HepG2 (cell line): ENCODE results near the gene TCF25. TPM values are rescaled to one million over a fixed set of nuclear protein-coding genes. Genes with fewer than 3 reads are reported as not detected.
A peak's percentile ranks its signal among the peaks of the same experiment; 100 is the strongest.

Experiments used
- ATAC-seq: fragments of 200-7000 bp; cut with Tn5 transposase; 3 replicates; pipeline ENCODE4 v1.9.1; 2020; ENCODE audit warnings: mild to moderate bottlenecking, moderate library complexity
- Bru-seq: library from RNA; stranded (reverse); fragments of 400-500 nt; gene quantifications from one replicate; lab custom pipeline; 2021; lab: Mats Ljungman, UMichigan
- BruChase-seq, 2 experiments: library from RNA; stranded (reverse); fragments of 400-500 nt; gene quantifications; one replicate each; lab custom pipeline; 2021; lab: Mats Ljungman, UMichigan
- BruUV-seq: library from RNA; stranded (reverse); fragments of 400-500 nt; replicated peaks from 2 replicates; lab custom pipeline; 2021; lab: Mats Ljungman, UMichigan
- CTCF ChIA-PET: fragments of 300-600 bp; formaldehyde crosslinking; extraction: SDS; loops from one replicate; lab custom pipeline; 2021; ENCODE audit warnings: low total read pairs, inconsistent platforms, low intra/inter-chr PET ratio; lab: Yijun Ruan, JAX
- POLR2A ChIA-PET: fragments of 350-600 bp; sonication (Branson Sonifier 250); formaldehyde crosslinking; loops from one replicate; lab custom pipeline; 2020; ENCODE audit warnings: antibody characterized with exemption, inconsistent platforms; lab: Yijun Ruan, JAX
- DNase-seq: peaks from one replicate; pipeline ENCODE4 v3.0.0-alpha.2; 2015; ENCODE audit warnings: low spot score
- FAIRE-seq: peaks from 3 replicates; lab custom pipeline; 2011; peaks lifted over from hg19 to GRCh38; lab: Jason Lieb, UNC
- H2AFZ ChIP-seq: one replicate; pipeline ENCODE4 v1.6.1; 2011; ENCODE audit warnings: low read length, inconsistent platforms
- H3K27ac ChIP-seq: fragments of 300-600 bp; 3 replicates; pipeline ENCODE4 v1.8.0; 2011; ENCODE audit warnings: mixed run types, mild to moderate bottlenecking, mixed read lengths, low read length, inconsistent platforms; ENCODE audit not compliant: insufficient read depth; ENCODE audit errors: extremely low read length
- H3K27me3 ChIP-seq, 2 experiments: fragments of 200-600 bp in 1 of 2; 2 replicates in 1 of 2; 3 replicates in 1 of 2; pipeline versions ENCODE4 v1.6.0 to v1.8.0; 2011; ENCODE audit warnings: low read length in 2 of 2, mild to moderate bottlenecking in 2 of 2, moderate library complexity in 2 of 2, inconsistent platforms in 1 of 2; ENCODE audit not compliant: insufficient read depth in 2 of 2, control insufficient read depth in 1 of 2
- H3K36me3 ChIP-seq, 2 experiments: fragments of 200-600 bp in 1 of 2; replicated peaks in 1 of 2; 2 replicates in 1 of 2; 3 replicates in 1 of 2; pipeline versions ENCODE4 v1.5.1 to v1.8.0; 2011; ENCODE audit warnings: low read length in 2 of 2, inconsistent platforms in 1 of 2; ENCODE audit not compliant: insufficient read depth in 2 of 2, control insufficient read depth in 1 of 2
- H3K4me1 ChIP-seq: 2 replicates; pipeline ENCODE4 v1.5.1; 2012; ENCODE audit warnings: low read length, inconsistent platforms; ENCODE audit not compliant: insufficient read depth
- H3K4me2 ChIP-seq: 2 replicates; pipeline ENCODE4 v1.6.0; 2011; ENCODE audit warnings: low read depth, low read length, inconsistent platforms
- H3K4me3 ChIP-seq, 3 experiments: fragments of 200-600 bp in 1 of 3; sonication (generic), shearing (Covaris generic) in 1 of 3; replicated peaks in 1 of 3; 2 replicates each; pipeline ENCODE4 v1.5.1; 2011 to 2016; ENCODE audit warnings: low read length in 3 of 3, inconsistent platforms in 2 of 3, low read depth in 2 of 3, mild to moderate bottlenecking in 2 of 3, control low read depth in 1 of 3, mixed read lengths in 1 of 3; ENCODE audit not compliant: insufficient read depth in 1 of 3
- H3K79me2 ChIP-seq: one replicate; pipeline ENCODE4 v1.6.1; 2011; ENCODE audit warnings: low read length, inconsistent platforms; ENCODE audit not compliant: insufficient read depth
- H3K9ac ChIP-seq: 2 replicates; pipeline ENCODE4 v1.6.0; 2011; ENCODE audit warnings: mild to moderate bottlenecking, low read depth, low read length, inconsistent platforms; ENCODE audit not compliant: insufficient read depth
- H3K9me3 ChIP-seq: 2 replicates; pipeline ENCODE4 v1.5.1; 2012; ENCODE audit warnings: mild to moderate bottlenecking, low read length
- H4K20me1 ChIP-seq: 2 replicates; pipeline ENCODE4 v1.6.0; 2011; ENCODE audit warnings: inconsistent platforms, mild to moderate bottlenecking, low read length, moderate library complexity; ENCODE audit not compliant: insufficient read depth
- CCAR2 ChIP-seq: fragments of 200-400 bp; formaldehyde crosslinking; optimal IDR thresholded peaks from 2 replicates; pipeline ENCODE3; 2018; ENCODE audit warnings: low read depth, mild to moderate bottlenecking, low read length, moderate library complexity
- CEBPB ChIP-seq: IDR thresholded peaks from 2 replicates; pipeline ENCODE4 v1.6.1; 2011; ENCODE audit warnings: low read depth, low read length, improper control_type of control experiment, borderline replicate concordance
- GLMP ChIP-seq: sonication (generic); formaldehyde crosslinking; IDR thresholded peaks from 2 replicates; pipeline ENCODE4 v1.9.0; 2021; ENCODE audit warnings: missing genetic modification reagents, mild to moderate bottlenecking, borderline replicate concordance
- MED8 ChIP-seq: sonication (generic); formaldehyde crosslinking; IDR thresholded peaks from 2 replicates; pipeline ENCODE4 v1.8.1; 2023; ENCODE audit warnings: mild to moderate bottlenecking, missing genetic modification reagents; ENCODE audit not compliant: insufficient replicate concordance
- MTF1 ChIP-seq: sonication (generic); formaldehyde crosslinking; IDR thresholded peaks from 2 replicates; pipeline ENCODE4 v1.5.0; 2020; ENCODE audit warnings: missing genetic modification reagents
- RNF2 ChIP-seq: fragments of 450-650 bp; conservative IDR thresholded peaks from 2 replicates; pipeline ENCODE4 v1.6.1; 2016; ENCODE audit warnings: low read depth
- SMAD9 ChIP-seq: sonication (generic); formaldehyde crosslinking; IDR thresholded peaks from 2 replicates; pipeline ENCODE4 v1.5.1; 2020; ENCODE audit warnings: mild to moderate bottlenecking, missing genetic modification reagents
- XBP1 ChIP-seq: sonication (generic); formaldehyde crosslinking; IDR thresholded peaks from 2 replicates; pipeline ENCODE4 v1.5.0; 2020; ENCODE audit warnings: missing genetic modification reagents
- ZBTB39 ChIP-seq: sonication (generic); formaldehyde crosslinking; IDR thresholded peaks from 2 replicates; pipeline ENCODE4 v1.5.0; 2020; ENCODE audit warnings: missing genetic modification reagents
- ZFP82 ChIP-seq: sonication (generic); formaldehyde crosslinking; IDR thresholded peaks from 2 replicates; pipeline ENCODE4 v1.5.1; 2020; ENCODE audit warnings: mild to moderate bottlenecking, missing genetic modification reagents, borderline replicate concordance
- ZNF101 ChIP-seq: sonication (generic); formaldehyde crosslinking; IDR thresholded peaks from 2 replicates; pipeline ENCODE4 v1.4.0; 2020; ENCODE audit warnings: mild to moderate bottlenecking, low read depth, missing genetic modification reagents, borderline replicate concordance
- ZNF615 ChIP-seq: sonication (generic); formaldehyde crosslinking; IDR thresholded peaks from 2 replicates; pipeline ENCODE4 v1.5.0; 2020; ENCODE audit warnings: mild to moderate bottlenecking, missing genetic modification reagents, borderline replicate concordance
- WGBS: methylation state at CpG from one replicate; pipeline ENCODE4 v1.1.6; 2017; ENCODE audit warnings: low lambda C conversion rate; 5-methylcytosine and 5-hydroxymethylcytosine counted together
- in situ Hi-C: cut with HindIII; loops from 2 replicates; pipeline ENCODE4 v1.10.0; 2017; ENCODE audit warnings: low pct_unique_long_range_greater_than_20kb; ENCODE audit not compliant: extremely low pct_ligation_motif_present
- intact Hi-C: fragments of 100-400 bp; cut with micrococcal nuclease; formaldehyde crosslinking; loops from one replicate; pipeline ENCODE4 v1.10.0; 2022; ENCODE audit not compliant: unreplicated experiment
- long read RNA-seq, 2 experiments: library from RNA in 1 of 2; library from polyadenylated mRNA in 1 of 2; stranded (forward) in 1 of 2; unstranded in 1 of 2; transcript quantifications; one replicate each; pipeline ENCODE4 v2.0.0, GENCODE V29; 2019 to 2022
- polyA minus RNA-seq, 3 experiments: library from RNA; depleted of rRNA, polyadenylated mRNA; stranded (reverse); fragments of >200 nt; gene quantifications; 2 replicates each; pipeline ENCODE4 v1.2.3, GENCODE V29; 2011; ENCODE audit warnings: low replicate concordance in 1 of 3
- polyA plus RNA-seq, 8 experiments: library from polyadenylated mRNA; depleted of rRNA in 3 of 8; stranded (reverse) in 7 of 8; unstranded in 1 of 8; fragments of >200 nt; fragmentation: Illumina TruSeq in 4 of 8; extraction: Trizol in 4 of 8; gene quantifications; 2 replicates each; pipeline versions ENCODE4 v1.2.1 to v1.2.3, GENCODE V29; 2011 to 2016; ENCODE audit warnings: low read depth in 4 of 8, missing spikeins in 1 of 8, mixed read lengths in 1 of 8; ENCODE audit not compliant: insufficient read depth in 1 of 8
- total RNA-seq, 5 experiments: library from RNA; depleted of rRNA; stranded (reverse); fragments of >200 nt; fragmentation: Illumina TruSeq; extraction: Trizol; gene quantifications; 2 replicates each; pipeline ENCODE4 v1.2.3, GENCODE V29; 2016; ENCODE audit warnings: low read depth in 1 of 5

TCF25 gene
- 98.4 and 138 TPM in 2 replicates for total RNA-seq (2016; rRNA removed; fragmentation: Illumina TruSeq; extraction: Trizol)
- 70.6 and 87.2 TPM in 2 replicates for total RNA-seq (2016; cell fraction: cytosol; rRNA removed; fragmentation: Illumina TruSeq; extraction: Trizol; ENCODE audit: low read depth)
- 75.7 and 144 TPM in 2 replicates for total RNA-seq (2016; cell fraction: insoluble cytoplasmic fraction; rRNA removed; fragmentation: Illumina TruSeq; extraction: Trizol)
- 50.6 and 58.6 TPM in 2 replicates for total RNA-seq (2016; cell fraction: membrane; rRNA removed; fragmentation: Illumina TruSeq; extraction: Trizol)
- total RNA-seq (2016; cell fraction: nucleus; rRNA removed; fragmentation: Illumina TruSeq; extraction: Trizol): 110 and 124 TPM in 2 replicates
- polyA plus RNA-seq (2011; rRNA removed): 206 and 274 TPM in 2 replicates
- 65.2 and 80.6 TPM in 2 replicates for polyA plus RNA-seq (2011; cell fraction: cytosol; rRNA removed)
- 1,625 and 1,754 TPM in 2 replicates for polyA plus RNA-seq (2011; cell fraction: nucleus; rRNA removed)
- 188 and 209 TPM in 2 replicates for polyA plus RNA-seq (2012)
- 17.8 and 22.1 TPM in 2 replicates for polyA plus RNA-seq (2016; cell fraction: cytosol; fragmentation: Illumina TruSeq; extraction: Trizol; ENCODE audit: low read depth)
- polyA plus RNA-seq (2016; cell fraction: insoluble cytoplasmic fraction; fragmentation: Illumina TruSeq; extraction: Trizol; ENCODE audit: low read depth): 69.5 and 77.6 TPM in 2 replicates
- 24.7 and 32.6 TPM in 2 replicates for polyA plus RNA-seq (2016; cell fraction: membrane; fragmentation: Illumina TruSeq; extraction: Trizol; ENCODE audit: low read depth)
- 312 and 330 TPM in 2 replicates for polyA plus RNA-seq (2016; cell fraction: nucleus; fragmentation: Illumina TruSeq; extraction: Trizol; ENCODE audit: insufficient read depth, low read depth)
- 107 and 121 TPM in 2 replicates for polyA minus RNA-seq (2011; rRNA and poly(A)+ RNA removed; ENCODE audit: low replicate concordance)
- 35.2 and 43.3 TPM in 2 replicates for polyA minus RNA-seq (2011; cell fraction: cytosol; rRNA and poly(A)+ RNA removed)
- 166 and 179 TPM in 2 replicates for polyA minus RNA-seq (2011; cell fraction: nucleus; rRNA and poly(A)+ RNA removed)
- percentile 81 among the genes with signal in this experiment for Bru-seq, nascent RNA
- percentile 93 among the genes with signal in this experiment for BruChase-seq, experiment 1, labeled RNA remaining after a 6-hour chase
- BruChase-seq, experiment 2, labeled RNA remaining after a 2-hour chase: percentile 88 among the genes with signal in this experiment
- long read RNA-seq, experiment 1, transcript TCF25-201 (18 exons, 2,233 nt): major isoform, 59 of 132 reads
- long read RNA-seq, experiment 1, partial matches to known transcripts: 42 of 132 reads
- long read RNA-seq, experiment 1, other reads (novel, unspliced or antisense): 25 of 132 reads
- long read RNA-seq, experiment 2, transcript TCF25-201 (18 exons, 2,233 nt): major isoform, 59 of 178 reads
- long read RNA-seq, experiment 2, partial matches to known transcripts: 44 of 178 reads
- long read RNA-seq, experiment 2, other reads (novel, unspliced or antisense): 67 of 178 reads

DNA sequence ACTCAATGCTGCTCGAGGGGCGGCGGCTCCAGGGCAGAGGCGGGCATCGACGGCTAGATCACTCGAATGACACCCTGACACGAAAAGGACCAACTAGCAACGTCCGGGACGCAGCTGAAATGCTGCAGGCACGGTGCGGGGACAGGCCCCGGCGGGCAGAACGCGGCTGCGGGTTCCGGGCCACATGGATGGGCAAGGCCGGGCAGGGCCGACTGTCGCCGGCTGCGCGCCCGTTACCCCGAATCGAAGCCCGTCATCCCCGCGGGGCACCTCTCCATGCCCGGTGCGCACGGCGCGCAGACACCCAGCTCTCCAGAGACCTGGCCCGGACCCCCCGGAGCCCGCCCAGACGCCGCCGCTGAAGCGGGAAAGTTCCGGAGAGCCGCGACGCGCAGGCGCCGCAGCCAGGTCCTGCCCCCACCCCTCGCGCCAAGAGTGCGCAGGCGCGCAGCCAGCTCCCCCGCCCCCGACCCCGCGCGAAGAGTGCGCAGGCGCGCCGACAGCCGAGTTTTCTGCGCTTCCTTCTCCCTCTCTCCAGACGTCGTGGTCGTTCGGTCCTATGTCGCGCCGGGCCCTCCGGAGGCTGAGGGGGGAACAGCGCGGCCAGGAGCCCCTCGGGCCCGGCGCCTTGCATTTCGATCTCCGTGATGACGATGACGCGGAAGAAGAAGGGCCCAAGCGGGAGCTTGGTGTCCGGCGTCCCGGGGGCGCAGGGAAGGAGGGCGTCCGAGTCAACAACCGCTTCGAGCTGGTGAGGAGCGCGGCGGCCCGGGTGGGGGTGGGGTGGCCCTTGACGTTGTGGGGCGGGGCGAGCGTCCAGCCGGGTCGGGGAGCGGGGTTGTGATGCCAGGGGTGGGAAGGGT is at the start of gene TCF25:
TCF25 (plus strand) TSS at position 484 of the 863 bp plus-strand sequence; CDS start at position 560, 76 bp downstream.
- 2% methylated on average over 36 of the region's 104 CpGs for WGBS
- no peak; the same call in 1 of the 2 replicates for TF ChIP-seq ZFP82 (CRISPR knock-in tag)
- peak; percentile 80; the same call in 1 of the 2 replicates for TF ChIP-seq SMAD9 (CRISPR knock-in tag)
- TF ChIP-seq ZNF615: peak; percentile 97; the same call in 1 of the 2 replicates
- TF ChIP-seq ZBTB39 (CRISPR knock-in tag): no peak
- peak; percentile 79 for TF ChIP-seq MED8
- TF ChIP-seq CCAR2: no peak
- 0 out of 2 replicates have a peak, but pooled peaks have one; percentile 63 for TF ChIP-seq XBP1 (CRISPR knock-in tag)
- TF ChIP-seq MTF1: peak; percentile 89; the same call in 1 of the 2 replicates
- TF ChIP-seq CEBPB: no peak
- TF ChIP-seq GLMP (CRISPR knock-in tag): no peak
- peak; percentile 20; the same call in 1 of the 2 replicates for TF ChIP-seq ZNF101 (CRISPR knock-in tag)
- TF ChIP-seq RNF2: peak; percentile 96

More for the DNA sequence above, at the start of gene TCF25:
- Histone ChIP-seq H3K9ac (peak within 1 kb of the TSS; percentile 100), H3K4me2 (peak within 1 kb of the TSS; percentile 99), H3K36me3 (peaks cover 6 to 10% of the 10 kb centered on the region in 2 experiments), H4K20me1 (peaks cover 20% of the 10 kb centered on the region), H3K27ac (peak within 1 kb of the TSS; percentile 100), H3K9me3 (no peaks in the 10 kb centered on the region), H2AFZ (no peak within 1 kb of the TSS), H3K27me3 (no peaks in the 10 kb centered on the region), H3K4me3 (peak within 1 kb of the TSS; percentile 84 to 99 (median 98)), H3K79me2 (peaks cover 37% of the 10 kb centered on the region), H3K4me1 (peaks cover 34% of the 10 kb centered on the region)
- BruUV-seq: TSS peak; percentile 86
- FAIRE-seq: no peak
- intact Hi-C loops (loop anchor here (5.0 kb wide), 2 partner anchors 36 to 56 kb away; partner anchors contain the start of gene FANCA), in situ Hi-C loops (no loop called here)
- POLR2A ChIA-PET: interaction anchor here (0.5 to 4.5 kb wide), 31 partner anchors 10 to 178 kb away, joined by 3 to 77 read pairs (median 5); partner anchors contain the start of genes DEF8, FANCA, MC1R and SPATA2L
- CTCF ChIA-PET: no interaction called here
- peak; percentile 68 for ATAC-seq
- peak; percentile 82 for DNase-seq
